WTC11 (cell line): ENCODE measurements around the gene BMP7.

Experiments used
- CTCF ChIP-seq: fragments of 200-600 bp; IDR thresholded peaks from 2 replicates; pipeline ENCODE4 v1.8.0; 2022; ENCODE audit warnings: antibody characterized with exemption
- E2F1 ChIP-seq: sonication (generic); formaldehyde crosslinking; IDR thresholded peaks from 2 replicates; pipeline ENCODE4 v1.8.0; 2022; ENCODE audit warnings: mild to moderate bottlenecking, missing genetic modification reagents
- ETV6 ChIP-seq: sonication (generic); formaldehyde crosslinking; IDR thresholded peaks from 2 replicates; pipeline ENCODE4 v1.8.1; 2022; ENCODE audit warnings: mild to moderate bottlenecking, missing genetic modification reagents
- IRF1 ChIP-seq: sonication (generic); formaldehyde crosslinking; IDR thresholded peaks from 2 replicates; pipeline ENCODE4 v1.8.0; 2023; ENCODE audit warnings: missing genetic modification reagents
- PRDM15 ChIP-seq: sonication (generic); formaldehyde crosslinking; IDR thresholded peaks from 2 replicates; pipeline ENCODE4 v1.8.0; 2022; ENCODE audit warnings: missing genetic modification reagents
- SMAD3 ChIP-seq: sonication (generic); formaldehyde crosslinking; IDR thresholded peaks from 2 replicates; pipeline ENCODE4 v1.8.0; 2022; ENCODE audit warnings: missing genetic modification reagents, mild to moderate bottlenecking, borderline replicate concordance
- TCF7 ChIP-seq: sonication (generic); formaldehyde crosslinking; IDR thresholded peaks from 2 replicates; pipeline ENCODE4 v1.8.0; 2022; ENCODE audit warnings: mild to moderate bottlenecking, low read depth, missing genetic modification reagents, moderate library complexity
- ZNF121 ChIP-seq: sonication (generic); formaldehyde crosslinking; IDR thresholded peaks from 2 replicates; pipeline ENCODE4 v1.8.0; 2023; ENCODE audit warnings: missing genetic modification reagents
- TF ChIP-seq, protein P1 (sequence below): sonication (generic); formaldehyde crosslinking; IDR thresholded peaks from 2 replicates; pipeline ENCODE4 v1.8.1; 2023; ENCODE audit warnings: mild to moderate bottlenecking, missing genetic modification reagents, moderate library complexity
- TF ChIP-seq, protein P2 (sequence below): fragments of 250-450 bp; sonication (Bioruptor Pico); IDR thresholded peaks from 2 replicates; pipeline ENCODE4 v1.9.0; 2021; ENCODE audit warnings: moderate library complexity, mild to moderate bottlenecking, inconsistent platforms, borderline replicate concordance
- TF ChIP-seq, protein P3 (sequence below): sonication (generic); formaldehyde crosslinking; IDR thresholded peaks from 2 replicates; pipeline ENCODE4 v1.8.1; 2023; ENCODE audit warnings: mild to moderate bottlenecking, missing genetic modification reagents

DNA sequence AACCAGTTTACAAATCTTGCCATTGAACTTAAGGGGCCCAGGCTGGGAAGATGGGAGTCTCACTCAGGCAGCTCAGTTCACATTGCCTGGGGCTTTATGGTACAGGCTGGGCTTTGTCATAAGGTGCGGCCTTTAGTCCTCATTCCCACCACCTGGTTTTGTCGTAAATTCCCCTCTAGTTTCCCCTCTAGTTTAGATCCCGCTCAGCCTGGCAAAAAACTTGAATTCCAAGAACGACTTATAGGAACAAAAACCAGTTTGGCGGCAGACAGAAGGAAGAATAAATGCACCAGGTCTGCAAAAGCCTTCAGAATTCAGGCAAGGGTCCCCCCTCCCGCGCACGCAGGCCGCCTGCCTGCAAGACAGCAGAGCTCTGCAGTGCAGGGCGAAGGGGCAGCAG lies 4.1 kb downstream of the BMP7 start:
- TF ChIP-seq, protein P1, sequence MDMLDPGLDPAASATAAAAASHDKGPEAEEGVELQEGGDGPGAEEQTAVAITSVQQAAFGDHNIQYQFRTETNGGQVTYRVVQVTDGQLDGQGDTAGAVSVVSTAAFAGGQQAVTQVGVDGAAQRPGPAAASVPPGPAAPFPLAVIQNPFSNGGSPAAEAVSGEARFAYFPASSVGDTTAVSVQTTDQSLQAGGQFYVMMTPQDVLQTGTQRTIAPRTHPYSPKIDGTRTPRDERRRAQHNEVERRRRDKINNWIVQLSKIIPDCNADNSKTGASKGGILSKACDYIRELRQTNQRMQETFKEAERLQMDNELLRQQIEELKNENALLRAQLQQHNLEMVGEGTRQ (CRISPR knock-in tag): no peak
- no peak for TF ChIP-seq E2F1 (CRISPR knock-in tag)
- no peak for TF ChIP-seq ETV6 (CRISPR knock-in tag)
- no peak for TF ChIP-seq CTCF
- TF ChIP-seq TCF7 (CRISPR knock-in tag): no peak
- TF ChIP-seq, protein P2, sequence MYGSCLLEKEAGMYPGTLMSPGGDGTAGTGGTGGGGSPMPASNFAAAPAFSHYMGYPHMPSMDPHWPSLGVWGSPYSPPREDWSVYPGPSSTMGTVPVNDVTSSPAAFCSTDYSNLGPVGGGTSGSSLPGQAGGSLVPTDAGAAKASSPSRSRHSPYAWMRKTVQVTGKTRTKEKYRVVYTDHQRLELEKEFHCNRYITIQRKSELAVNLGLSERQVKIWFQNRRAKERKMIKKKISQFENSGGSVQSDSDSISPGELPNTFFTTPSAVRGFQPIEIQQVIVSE (CRISPR knock-in tag): no peak
- TF ChIP-seq, protein P3, sequence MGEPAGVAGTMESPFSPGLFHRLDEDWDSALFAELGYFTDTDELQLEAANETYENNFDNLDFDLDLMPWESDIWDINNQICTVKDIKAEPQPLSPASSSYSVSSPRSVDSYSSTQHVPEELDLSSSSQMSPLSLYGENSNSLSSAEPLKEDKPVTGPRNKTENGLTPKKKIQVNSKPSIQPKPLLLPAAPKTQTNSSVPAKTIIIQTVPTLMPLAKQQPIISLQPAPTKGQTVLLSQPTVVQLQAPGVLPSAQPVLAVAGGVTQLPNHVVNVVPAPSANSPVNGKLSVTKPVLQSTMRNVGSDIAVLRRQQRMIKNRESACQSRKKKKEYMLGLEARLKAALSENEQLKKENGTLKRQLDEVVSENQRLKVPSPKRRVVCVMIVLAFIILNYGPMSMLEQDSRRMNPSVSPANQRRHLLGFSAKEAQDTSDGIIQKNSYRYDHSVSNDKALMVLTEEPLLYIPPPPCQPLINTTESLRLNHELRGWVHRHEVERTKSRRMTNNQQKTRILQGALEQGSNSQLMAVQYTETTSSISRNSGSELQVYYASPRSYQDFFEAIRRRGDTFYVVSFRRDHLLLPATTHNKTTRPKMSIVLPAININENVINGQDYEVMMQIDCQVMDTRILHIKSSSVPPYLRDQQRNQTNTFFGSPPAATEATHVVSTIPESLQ: no peak
- TF ChIP-seq ZNF121 (CRISPR knock-in tag): no peak
- TF ChIP-seq IRF1 (CRISPR knock-in tag): no peak
- no peak for TF ChIP-seq PRDM15 (CRISPR knock-in tag)
- TF ChIP-seq SMAD3 (CRISPR knock-in tag): no peak
